Tibial artery (tissue), 4 donors: ENCODE measurements around the gene ADAMTS5.

Source experiments
- DNase-seq, 2 donors: peaks; one replicate each; pipeline ENCODE4 v3.0.0-alpha.2; 2019
- H3K27ac ChIP-seq, 2 donors: fragments of 200-600 bp; sonication (generic) in 1 of 2; 1 replicate in 1 of 2; 2 replicates in 1 of 2; pipeline ENCODE4 v1.5.1; 2018 to 2019; ENCODE audit warnings: mild to moderate bottlenecking in 1 of 2
- H3K27me3 ChIP-seq, 2 donors: fragments of 200-600 bp; sonication (generic) in 1 of 2; one replicate each; pipeline versions ENCODE4 v1.5.1 to v1.6.0; 2016 to 2019
- H3K36me3 ChIP-seq, 3 donors: fragments of 200-600 bp; sonication (generic) in 2 of 3; one replicate each; pipeline ENCODE4 v1.5.1; 2016 to 2019; ENCODE audit warnings: mild to moderate bottlenecking in 2 of 3
- H3K4me1 ChIP-seq, 4 donors: fragments of 200-600 bp; sonication (generic) in 2 of 4; 1 replicate in 3 of 4; 2 replicates in 1 of 4; pipeline ENCODE4 v1.5.1; 2016 to 2019
- H3K4me3 ChIP-seq, 2 donors: fragments of 200-600 bp; sonication (generic) in 1 of 2; 1 replicate in 1 of 2; 2 replicates in 1 of 2; pipeline ENCODE4 v1.5.1; 2018 to 2019; ENCODE audit warnings: mild to moderate bottlenecking in 2 of 2
- H3K9me3 ChIP-seq, 3 donors: fragments of 200-600 bp; sonication (generic) in 1 of 3; one replicate each; pipeline ENCODE4 v1.5.1; 2016 to 2019
- intact Hi-C: fragments of 100-400 bp; cut with DNase I; formaldehyde crosslinking; loops from one replicate; pipeline ENCODE4 v1.15.0; 2023; ENCODE audit warnings: low total_unique reads
- TF ChIP-seq, protein P1 (sequence below), 2 experiments: fragments of 200-600 bp in 1 of 2; fragments of 450-650 bp in 1 of 2; IDR thresholded peaks; one replicate each; pipeline ENCODE4 v1.5.1; 2017 to 2019; ENCODE audit warnings: antibody characterized with exemption in 2 of 2, mild to moderate bottlenecking in 1 of 2, moderate library complexity in 1 of 2

Gene ADAMTS5

DNA sequence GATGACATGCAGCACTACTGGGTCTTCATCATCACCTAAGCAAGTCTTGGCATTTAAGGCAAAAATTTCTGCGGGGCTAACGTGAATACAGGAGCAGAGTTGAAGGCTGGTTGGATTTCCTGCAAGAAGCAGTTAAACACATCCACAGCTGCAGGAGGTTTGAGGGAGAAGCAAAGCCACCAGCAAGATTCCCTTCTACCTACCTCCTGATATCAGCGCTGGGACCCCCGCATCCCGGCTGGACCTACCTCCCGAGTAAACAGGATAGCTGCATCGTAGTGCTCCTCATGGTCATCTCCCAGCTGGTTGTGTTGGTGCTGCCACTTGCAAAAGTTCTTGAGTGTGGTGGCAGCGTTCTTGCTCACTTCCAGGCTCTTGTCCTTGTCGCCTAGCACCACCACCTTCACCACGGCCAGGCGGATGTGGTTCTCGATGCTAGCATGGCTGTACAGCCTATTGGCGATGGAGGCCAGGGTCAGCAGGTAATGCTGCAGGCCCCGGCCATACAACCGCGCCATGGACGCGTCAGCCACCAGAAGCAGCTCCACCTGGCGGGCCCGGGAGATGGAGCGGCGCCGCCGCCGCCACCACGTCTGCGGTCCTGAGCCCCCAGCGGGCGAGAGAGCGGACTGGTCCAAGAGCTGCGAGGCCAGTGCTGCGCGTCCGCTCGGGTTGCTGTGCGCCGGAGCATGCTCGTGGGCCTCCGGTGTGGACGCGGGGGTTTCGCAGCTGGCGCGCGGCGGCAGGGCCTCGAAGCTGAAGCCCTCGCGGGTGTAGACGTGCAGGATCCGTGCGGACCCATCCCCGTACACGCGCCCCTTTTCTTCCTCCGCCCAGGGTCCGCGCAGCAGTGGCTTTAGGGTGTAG lies 1.6 kb downstream of the ADAMTS5 start:
- H3K4me3 ChIP-seq, result peak overlapping the region; percentile 62 to 75
- intact Hi-C loops, result loop anchor here (10.0 kb wide), 1 partner anchor 740 kb away; no protein-coding TSS in a partner anchor
- no peaks in the 10 kb centered on the region for H3K9me3 ChIP-seq
- no peaks in the 10 kb centered on the region for H3K36me3 ChIP-seq
- H3K27me3 ChIP-seq, result peaks cover 0 to 4% of the 10 kb centered on the region in 2 donors
- H3K27ac ChIP-seq, result peak overlapping the region; percentile 45 to 70
- peak; percentile 40 to 71 for DNase-seq
- TF ChIP-seq, protein P1, sequence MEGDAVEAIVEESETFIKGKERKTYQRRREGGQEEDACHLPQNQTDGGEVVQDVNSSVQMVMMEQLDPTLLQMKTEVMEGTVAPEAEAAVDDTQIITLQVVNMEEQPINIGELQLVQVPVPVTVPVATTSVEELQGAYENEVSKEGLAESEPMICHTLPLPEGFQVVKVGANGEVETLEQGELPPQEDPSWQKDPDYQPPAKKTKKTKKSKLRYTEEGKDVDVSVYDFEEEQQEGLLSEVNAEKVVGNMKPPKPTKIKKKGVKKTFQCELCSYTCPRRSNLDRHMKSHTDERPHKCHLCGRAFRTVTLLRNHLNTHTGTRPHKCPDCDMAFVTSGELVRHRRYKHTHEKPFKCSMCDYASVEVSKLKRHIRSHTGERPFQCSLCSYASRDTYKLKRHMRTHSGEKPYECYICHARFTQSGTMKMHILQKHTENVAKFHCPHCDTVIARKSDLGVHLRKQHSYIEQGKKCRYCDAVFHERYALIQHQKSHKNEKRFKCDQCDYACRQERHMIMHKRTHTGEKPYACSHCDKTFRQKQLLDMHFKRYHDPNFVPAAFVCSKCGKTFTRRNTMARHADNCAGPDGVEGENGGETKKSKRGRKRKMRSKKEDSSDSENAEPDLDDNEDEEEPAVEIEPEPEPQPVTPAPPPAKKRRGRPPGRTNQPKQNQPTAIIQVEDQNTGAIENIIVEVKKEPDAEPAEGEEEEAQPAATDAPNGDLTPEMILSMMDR (IDR thresholded peaks at IDR 0.05), result peak in 1 of 2 experiments; percentile 40
- H3K4me1 ChIP-seq, result peaks cover 0 to 50% (median 18%) of the 10 kb centered on the region in 4 donors

DNA sequence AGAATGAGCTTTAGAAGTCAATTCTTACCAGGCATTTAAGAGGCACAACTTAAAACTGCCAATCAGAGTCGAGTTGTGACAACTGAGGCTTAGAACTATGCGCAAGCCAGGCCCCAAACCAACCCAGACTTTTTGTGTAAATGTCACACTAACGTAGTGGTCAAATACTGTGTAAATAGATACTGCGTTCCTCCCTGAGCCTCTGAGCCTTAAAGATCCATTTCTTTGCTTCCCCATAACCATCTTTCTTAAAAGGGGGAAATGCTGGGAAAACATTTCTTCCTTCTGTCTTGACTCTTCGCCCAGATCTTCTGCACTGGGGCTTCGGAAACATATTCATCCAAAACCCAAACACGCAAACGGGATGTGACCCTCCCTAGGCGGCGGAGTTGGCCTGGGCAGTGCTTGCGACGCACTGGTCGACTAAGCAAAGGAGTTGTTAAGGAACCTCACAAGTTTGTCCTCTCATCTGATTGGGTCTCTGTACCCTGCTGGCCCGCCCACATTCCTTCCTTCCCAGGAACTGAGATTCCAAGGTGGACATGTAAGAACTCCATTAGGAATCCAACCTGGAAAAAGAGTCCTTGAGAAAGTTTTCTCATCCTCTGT lies 2.6 kb downstream of the ADAMTS5 start:
- TF ChIP-seq, protein P1 (IDR thresholded peaks at IDR 0.05), result no peak
- peak overlapping the region; percentile 27 to 70 for H3K27ac ChIP-seq
- H3K4me1 ChIP-seq, result peaks cover 0 to 54% (median 18%) of the 10 kb centered on the region in 4 donors
- peak; percentile 69 to 73 for DNase-seq
- no peaks in the 10 kb centered on the region for H3K36me3 ChIP-seq
- peaks cover 0 to 4% of the 10 kb centered on the region in 2 donors for H3K27me3 ChIP-seq
- intact Hi-C loops, result loop anchor here (10.0 kb wide), 1 partner anchor 741 kb away; no protein-coding TSS in a partner anchor
- H3K9me3 ChIP-seq, result no peaks in the 10 kb centered on the region
- peak overlapping the region; percentile 62 to 75 for H3K4me3 ChIP-seq

DNA sequence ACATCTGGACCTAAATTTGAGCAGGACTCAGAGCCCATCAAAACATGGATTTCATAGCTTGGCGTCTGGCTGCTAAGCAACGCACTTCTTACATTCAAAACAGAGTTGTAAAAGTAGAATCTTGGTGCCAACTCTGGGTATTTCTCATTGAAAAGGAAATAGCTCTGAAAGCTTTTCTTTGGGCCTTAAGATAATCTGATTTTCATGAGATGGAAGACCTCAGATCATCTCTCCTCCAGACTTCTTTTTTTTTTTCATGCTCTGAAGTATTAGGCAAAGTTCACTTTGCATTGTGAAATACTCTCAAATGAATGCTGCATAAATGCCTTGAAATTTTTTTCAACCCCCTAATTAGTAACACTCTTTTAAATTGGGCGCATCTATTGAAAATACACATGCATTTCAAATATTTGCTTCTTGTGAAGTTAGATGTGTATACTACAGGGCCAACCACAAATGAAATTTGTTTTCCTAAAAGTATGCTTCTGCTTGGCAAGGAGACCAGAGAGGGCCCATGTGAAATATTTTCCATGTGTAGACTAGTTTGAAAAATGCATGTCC lies 4.2 kb downstream of the ADAMTS5 start:
- intact Hi-C loops, result loop anchor here (10.0 kb wide), 1 partner anchor 742 kb away; no protein-coding TSS in a partner anchor
- no peaks in the 10 kb centered on the region for H3K9me3 ChIP-seq
- H3K4me1 ChIP-seq, result peaks cover 0 to 62% (median 18%) of the 10 kb centered on the region in 4 donors
- TF ChIP-seq, protein P1 (IDR thresholded peaks at IDR 0.05), result no peak
- H3K36me3 ChIP-seq, result no peaks in the 10 kb centered on the region
- H3K27me3 ChIP-seq, result peaks cover 0 to 4% of the 10 kb centered on the region in 2 donors
- H3K4me3 ChIP-seq, result no peak overlapping the region
- no peak for DNase-seq
- H3K27ac ChIP-seq, result no peak overlapping the region

DNA sequence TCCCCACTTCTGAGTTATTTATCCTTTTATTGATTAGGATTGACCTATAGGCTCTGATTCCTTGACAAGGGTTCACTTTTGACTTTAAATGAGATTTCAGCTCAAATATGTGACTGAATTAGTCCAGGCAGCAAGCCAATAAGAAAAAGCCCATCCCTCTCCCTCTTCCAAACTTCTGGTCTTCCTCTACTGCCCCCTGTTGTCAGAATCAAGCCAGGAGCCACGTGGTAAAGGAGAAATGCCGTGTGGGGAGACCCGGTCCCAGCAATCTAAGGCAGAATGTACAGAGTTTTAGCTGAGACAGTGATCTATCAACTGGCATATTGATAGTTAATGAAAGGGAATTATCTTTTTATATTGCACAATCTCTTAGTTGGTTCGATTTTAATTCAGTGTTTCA lies 5.2 kb downstream of the ADAMTS5 start:
- intact Hi-C loops, result loop anchor here (10.0 kb wide), 1 partner anchor 743 kb away; no protein-coding TSS in a partner anchor
- Histone ChIP-seq H3K27me3 (peaks cover 0 to 4% of the 10 kb centered on the region in 2 donors), H3K27ac (no peak overlapping the region), H3K9me3 (no peaks in the 10 kb centered on the region), H3K36me3 (no peaks in the 10 kb centered on the region), H3K4me3 (no peak overlapping the region), H3K4me1 (peaks cover 0 to 62% (median 15%) of the 10 kb centered on the region in 4 donors)
- no peak for DNase-seq
- TF ChIP-seq, protein P1 (IDR thresholded peaks at IDR 0.05), result no peak

DNA sequence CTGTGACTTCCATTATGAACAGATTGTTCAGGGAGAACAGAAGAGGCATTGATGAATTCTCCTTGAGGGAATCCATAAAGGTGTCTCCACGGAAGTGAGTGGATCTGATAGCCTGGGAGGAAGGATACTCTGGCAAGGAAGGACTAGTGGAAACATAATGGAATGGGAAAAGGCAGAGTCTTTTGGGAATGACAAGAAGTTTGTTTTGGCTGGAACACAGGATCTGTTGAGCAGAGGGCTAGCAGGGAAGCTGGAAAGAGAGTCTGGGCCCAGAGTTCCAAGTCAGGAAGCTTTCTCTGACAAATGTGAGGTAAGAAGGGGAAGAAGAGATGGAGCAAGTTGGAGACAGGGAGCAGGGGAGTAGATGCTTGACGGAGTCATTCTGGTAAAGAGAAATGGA lies 8.1 kb downstream of the ADAMTS5 start:
- intact Hi-C loops, result no loop called here
- Histone ChIP-seq H3K4me1 (peaks cover 0 to 36% (median 6%) of the 10 kb centered on the region in 4 donors), H3K9me3 (no peaks in the 10 kb centered on the region), H3K36me3 (peaks cover 0 to 10% (median 0%) of the 10 kb centered on the region in 3 donors), H3K4me3 (no peak overlapping the region), H3K27me3 (no peaks in the 10 kb centered on the region), H3K27ac (no peak overlapping the region)
- no peak for DNase-seq
- TF ChIP-seq, protein P1 (IDR thresholded peaks at IDR 0.05), result no peak
